Nephron progenitor cell (in vitro differentiated cells): ENCODE measurements around the gene CSNK2B.

ENCODE experiments used
- DNase-seq: peaks from one replicate; pipeline ENCODE4 v3.0.0; 2021
- H3K27ac Mint-ChIP-seq: 2 replicates; pipeline ENCODE4 v1.8.0; 2021; ENCODE audit warnings: mild to moderate bottlenecking, moderate library complexity, mixed read lengths
- H3K27me3 Mint-ChIP-seq: 2 replicates; pipeline ENCODE4 v1.8.0; 2021; ENCODE audit warnings: mild to moderate bottlenecking, low read depth, mixed read lengths; ENCODE audit not compliant: poor library complexity
- H3K36me3 Mint-ChIP-seq: 2 replicates; pipeline ENCODE4 v1.8.0; 2021; ENCODE audit warnings: low read depth, mixed read lengths
- H3K4me1 Mint-ChIP-seq: 2 replicates; pipeline ENCODE4 v1.8.0; 2021; ENCODE audit warnings: mixed read lengths
- H3K4me3 Mint-ChIP-seq: 2 replicates; pipeline ENCODE4 v1.8.0; 2021; ENCODE audit warnings: mild to moderate bottlenecking, moderate library complexity, mixed read lengths
- H3K9me3 Mint-ChIP-seq: 2 replicates; pipeline ENCODE4 v1.8.0; 2021; ENCODE audit warnings: mild to moderate bottlenecking, moderate library complexity, mixed read lengths
- TF ChIP-seq, protein P1 (sequence below): fragments of 200-600 bp; sonication (generic); IDR thresholded peaks from 2 replicates; pipeline ENCODE4 v1.5.0; 2021; ENCODE audit warnings: antibody characterized with exemption

Gene CSNK2B

DNA sequence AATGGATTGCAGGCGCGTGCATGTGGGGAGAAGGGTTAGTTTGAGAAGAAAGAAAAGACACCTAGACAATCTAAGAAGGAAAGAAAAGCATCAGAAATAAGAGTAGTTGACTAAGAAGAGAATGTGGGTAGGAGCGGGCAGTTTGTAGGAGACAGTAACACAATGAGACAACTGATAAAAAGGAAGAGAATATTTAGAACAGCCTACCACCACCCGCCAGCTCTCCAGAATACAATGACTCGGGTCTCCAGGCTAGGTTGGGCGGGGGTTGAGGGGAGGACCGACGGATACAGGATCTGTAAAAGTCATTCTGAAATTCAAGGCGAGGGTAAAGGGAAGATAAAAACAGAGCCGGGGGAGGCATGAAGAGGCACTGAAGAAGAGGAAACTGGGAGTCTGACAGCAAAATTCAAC is 36.5 kb downstream of the CSNK2B start:
- DNase-seq = no peak
- Mint-ChIP-seq H3K36me3 (peaks cover 18% of the 10 kb centered on the region), H3K27me3 (peaks cover 7% of the 10 kb centered on the region), H3K9me3 (no peaks in the 10 kb centered on the region), H3K4me1 (peaks cover 40% of the 10 kb centered on the region), H3K27ac (peak overlapping the region; percentile 96), H3K4me3 (peak overlapping the region; percentile 96)
- TF ChIP-seq, protein P1, sequence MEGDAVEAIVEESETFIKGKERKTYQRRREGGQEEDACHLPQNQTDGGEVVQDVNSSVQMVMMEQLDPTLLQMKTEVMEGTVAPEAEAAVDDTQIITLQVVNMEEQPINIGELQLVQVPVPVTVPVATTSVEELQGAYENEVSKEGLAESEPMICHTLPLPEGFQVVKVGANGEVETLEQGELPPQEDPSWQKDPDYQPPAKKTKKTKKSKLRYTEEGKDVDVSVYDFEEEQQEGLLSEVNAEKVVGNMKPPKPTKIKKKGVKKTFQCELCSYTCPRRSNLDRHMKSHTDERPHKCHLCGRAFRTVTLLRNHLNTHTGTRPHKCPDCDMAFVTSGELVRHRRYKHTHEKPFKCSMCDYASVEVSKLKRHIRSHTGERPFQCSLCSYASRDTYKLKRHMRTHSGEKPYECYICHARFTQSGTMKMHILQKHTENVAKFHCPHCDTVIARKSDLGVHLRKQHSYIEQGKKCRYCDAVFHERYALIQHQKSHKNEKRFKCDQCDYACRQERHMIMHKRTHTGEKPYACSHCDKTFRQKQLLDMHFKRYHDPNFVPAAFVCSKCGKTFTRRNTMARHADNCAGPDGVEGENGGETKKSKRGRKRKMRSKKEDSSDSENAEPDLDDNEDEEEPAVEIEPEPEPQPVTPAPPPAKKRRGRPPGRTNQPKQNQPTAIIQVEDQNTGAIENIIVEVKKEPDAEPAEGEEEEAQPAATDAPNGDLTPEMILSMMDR = no peak

GRCh38 chr6:31702819-31703716 is 37.2 kb downstream of the CSNK2B start, which contains the start of gene ABHD16A:
ABHD16A (minus strand) TSS chr6:31703324; CDS start chr6:31703281, 43 bp downstream.
- peak; percentile 96 for DNase-seq
- H3K4me3 Mint-ChIP-seq = peak within 1 kb of the TSS; percentile 96
- no peaks in the 10 kb centered on the region for H3K9me3 Mint-ChIP-seq
- H3K36me3 Mint-ChIP-seq = peaks cover 12% of the 10 kb centered on the region
- H3K27me3 Mint-ChIP-seq = peaks cover 7% of the 10 kb centered on the region
- peak within 1 kb of the TSS; percentile 96 for H3K27ac Mint-ChIP-seq
- H3K4me1 Mint-ChIP-seq = peaks cover 33% of the 10 kb centered on the region
- TF ChIP-seq, protein P1 = no peak

DNA sequence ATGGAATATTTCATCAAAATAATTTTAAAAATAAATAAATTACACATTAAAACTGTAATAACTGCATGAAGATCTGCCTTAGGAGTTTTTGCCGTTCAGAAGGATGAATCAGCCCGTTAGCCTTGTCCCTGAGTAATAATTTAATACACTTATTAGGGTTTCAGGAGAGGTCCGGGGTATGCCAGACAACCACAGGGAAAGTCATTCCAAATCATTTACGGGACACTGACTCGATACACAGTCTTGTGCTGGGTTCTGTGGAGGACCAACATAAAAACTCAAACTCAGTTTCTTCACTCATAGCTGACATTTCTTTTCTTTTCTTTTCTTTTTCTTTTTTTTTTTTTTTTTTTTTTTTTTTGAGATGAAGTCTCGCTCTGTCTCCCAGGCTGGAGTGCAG is 40.1 kb downstream of the CSNK2B start:
- TF ChIP-seq, protein P1 = no peak
- H3K9me3 Mint-ChIP-seq = no peaks in the 10 kb centered on the region
- peaks cover 7% of the 10 kb centered on the region for H3K27me3 Mint-ChIP-seq
- H3K4me1 Mint-ChIP-seq = peaks cover 36% of the 10 kb centered on the region
- no peak for DNase-seq
- H3K27ac Mint-ChIP-seq = no peak overlapping the region
- no peaks in the 10 kb centered on the region for H3K36me3 Mint-ChIP-seq
- no peak overlapping the region for H3K4me3 Mint-ChIP-seq

DNA sequence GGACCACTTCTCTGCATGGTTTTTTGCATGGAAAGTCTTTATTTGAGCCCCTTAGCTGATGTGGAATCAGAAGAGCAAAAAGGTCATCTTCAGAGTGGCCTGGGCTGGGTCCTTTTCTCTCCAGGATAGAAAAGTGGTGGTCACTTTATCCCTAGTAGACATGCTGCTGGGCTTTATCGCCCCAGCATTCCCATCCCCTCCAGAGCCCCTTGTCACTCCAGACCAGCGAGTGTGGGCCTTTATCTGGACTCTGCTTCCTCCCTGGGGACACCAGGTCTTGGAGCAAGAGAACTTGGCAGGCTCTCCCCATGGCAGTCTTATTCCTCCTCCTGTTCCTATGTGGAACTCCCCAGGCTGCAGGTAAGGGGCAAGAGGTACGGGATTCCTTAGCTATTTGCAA is 40.7 kb downstream of the CSNK2B start, which contains the start of gene LY6G6F:
Gene LY6G6F, plus strand, starts transcription at position 268 of the 400 bp plus-strand sequence. Its CDS starts 41 bp downstream, at position 309.
- Mint-ChIP-seq H3K36me3 (no peaks in the 10 kb centered on the region), H3K4me3 (no peak within 1 kb of the TSS), H3K27me3 (peaks cover 7% of the 10 kb centered on the region), H3K9me3 (no peaks in the 10 kb centered on the region), H3K27ac (no peak within 1 kb of the TSS), H3K4me1 (peaks cover 36% of the 10 kb centered on the region)
- no peak for DNase-seq
- TF ChIP-seq, protein P1 = no peak

- Mint-ChIP-seq H3K27me3 (peaks cover 4% of the 10 kb centered on the region), H3K9me3 (no peaks in the 10 kb centered on the region), H3K36me3 (no peaks in the 10 kb centered on the region), H3K27ac (no peak overlapping the region), H3K4me1 (peaks cover 37% of the 10 kb centered on the region), H3K4me3 (no peak overlapping the region)
- no peak for DNase-seq
- TF ChIP-seq, protein P1 = no peak
These were observed 41.8 kb downstream of the CSNK2B start for GRCh38 chr6:31707701-31708100.
